ENCODE data around the gene WDR12. TPM values are rescaled to one million over a fixed set of nuclear protein-coding genes. Genes with fewer than 3 reads are reported as not detected.
A peak's percentile ranks its signal among the peaks of the same experiment; 100 is the strongest.

The WDR12 gene
- total and polyA plus RNA-seq, 2 of the 13 experiments (the other 11 are each of a cell fraction or from before 2014, with no cell fraction given), result 94.4 to 216 TPM

DNA sequence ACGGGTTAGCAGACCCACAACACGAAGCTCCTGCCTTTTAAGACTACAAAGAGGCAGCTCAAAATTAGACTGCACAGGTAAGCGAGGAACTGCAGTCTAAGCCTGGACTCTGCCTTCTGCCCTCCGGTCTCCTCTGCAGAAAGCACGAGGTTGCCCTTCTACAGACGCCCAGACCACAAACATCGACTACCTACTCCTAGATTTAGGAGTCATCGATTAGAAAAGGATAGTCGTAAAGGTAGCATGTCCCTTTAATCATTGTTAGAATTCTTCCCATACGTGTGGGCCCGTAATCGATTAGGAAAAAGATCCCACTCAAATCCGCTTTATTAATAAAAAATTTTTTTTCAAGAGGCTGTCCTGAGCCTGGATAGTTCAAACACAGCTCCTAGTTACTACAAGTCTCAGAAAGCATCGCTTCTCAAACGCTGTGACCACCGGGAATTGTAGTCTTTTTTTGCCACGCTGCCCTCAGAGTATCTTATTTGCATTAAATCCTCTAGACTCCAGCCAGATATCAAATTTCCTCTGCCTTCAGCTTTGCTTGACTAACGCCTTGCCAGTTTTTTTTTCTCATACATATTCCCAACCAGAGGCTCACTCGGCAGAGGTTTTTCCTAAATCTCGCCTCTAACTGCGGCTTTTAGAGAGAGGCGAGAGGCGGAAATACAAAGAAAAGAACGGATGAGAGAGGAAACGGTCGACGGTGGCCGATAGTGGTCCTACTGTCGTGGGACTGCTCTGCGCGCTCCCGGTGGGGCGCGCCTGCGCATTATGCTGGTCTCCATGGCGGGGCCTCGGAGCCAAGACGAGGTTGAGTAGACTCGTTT lies at the start of gene WDR12, which contains the start of gene CARF (continued):
- no peak for TF ChIP-seq ZNF749 (CRISPR knock-in tag; IDR thresholded peaks at IDR 0.05; ENCODE audit: borderline replicate concordance)
- TF ChIP-seq ATF1 (CRISPR knock-in tag; IDR thresholded peaks at IDR 0.05), result peak; percentile 70
- no peak for TF ChIP-seq BCL6 (CRISPR knock-in tag; IDR thresholded peaks at IDR 0.05)
- TF ChIP-seq, protein P1, sequence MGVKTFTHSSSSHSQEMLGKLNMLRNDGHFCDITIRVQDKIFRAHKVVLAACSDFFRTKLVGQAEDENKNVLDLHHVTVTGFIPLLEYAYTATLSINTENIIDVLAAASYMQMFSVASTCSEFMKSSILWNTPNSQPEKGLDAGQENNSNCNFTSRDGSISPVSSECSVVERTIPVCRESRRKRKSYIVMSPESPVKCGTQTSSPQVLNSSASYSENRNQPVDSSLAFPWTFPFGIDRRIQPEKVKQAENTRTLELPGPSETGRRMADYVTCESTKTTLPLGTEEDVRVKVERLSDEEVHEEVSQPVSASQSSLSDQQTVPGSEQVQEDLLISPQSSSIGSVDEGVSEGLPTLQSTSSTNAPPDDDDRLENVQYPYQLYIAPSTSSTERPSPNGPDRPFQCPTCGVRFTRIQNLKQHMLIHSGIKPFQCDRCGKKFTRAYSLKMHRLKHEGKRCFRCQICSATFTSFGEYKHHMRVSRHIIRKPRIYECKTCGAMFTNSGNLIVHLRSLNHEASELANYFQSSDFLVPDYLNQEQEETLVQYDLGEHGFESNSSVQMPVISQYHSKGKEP (CRISPR knock-in tag; IDR thresholded peaks at IDR 0.05), result no peak
- TF ChIP-seq ATF7-NPFF (CRISPR knock-in tag; IDR thresholded peaks at IDR 0.05; ENCODE audit: low read depth), result no peak
- TF ChIP-seq XBP1 (CRISPR knock-in tag; IDR thresholded peaks at IDR 0.05), result no peak
- TF ChIP-seq SP5 (CRISPR knock-in tag; IDR thresholded peaks at IDR 0.05; ENCODE audit: borderline replicate concordance, low read depth), result no peak; the same call in 1 of the 2 replicates
- no peak for TF ChIP-seq ZNF713 (CRISPR knock-in tag; IDR thresholded peaks at IDR 0.05)
- TF ChIP-seq ARID4A (CRISPR knock-in tag; IDR thresholded peaks at IDR 0.05; ENCODE audit: borderline replicate concordance), result peak; percentile 79; the same call in 1 of the 2 replicates
- TF ChIP-seq ZNF883 (CRISPR knock-in tag; IDR thresholded peaks at IDR 0.05; ENCODE audit: not compliant biosample characterization), result no peak
- TF ChIP-seq ZNF609 (CRISPR knock-in tag; IDR thresholded peaks at IDR 0.05; ENCODE audit: borderline replicate concordance), result no peak; the same call in 1 of the 2 replicates
- no peak for TF ChIP-seq MAFF (IDR thresholded peaks at IDR 0.05; ENCODE audit: low read depth, low read length)
- TF ChIP-seq HDAC6 (IDR thresholded peaks at IDR 0.05; ENCODE audit: low read depth, low read length), result no peak
- no peak for TF ChIP-seq HHEX (CRISPR knock-in tag; IDR thresholded peaks at IDR 0.05)
- no peak for TF ChIP-seq ZNF180 (CRISPR knock-in tag; IDR thresholded peaks at IDR 0.05; ENCODE audit: borderline replicate concordance, low read depth)
- TF ChIP-seq ZNF878 (CRISPR knock-in tag; IDR thresholded peaks at IDR 0.05), result no peak
- no peak for TF ChIP-seq RCOR2 (CRISPR knock-in tag; IDR thresholded peaks at IDR 0.05)
- TF ChIP-seq ZNF263 (CRISPR knock-in tag; IDR thresholded peaks at IDR 0.05), result no peak
